ENCODE measurements around the gene TMEM129. TPM values are rescaled to one million over a fixed set of nuclear protein-coding genes. Genes with fewer than 3 reads are reported as not detected.

TMEM129 gene
- total and polyA plus RNA-seq, 2 experiments from 2014 or later: 16.4 to 64.4 TPM

DNA sequence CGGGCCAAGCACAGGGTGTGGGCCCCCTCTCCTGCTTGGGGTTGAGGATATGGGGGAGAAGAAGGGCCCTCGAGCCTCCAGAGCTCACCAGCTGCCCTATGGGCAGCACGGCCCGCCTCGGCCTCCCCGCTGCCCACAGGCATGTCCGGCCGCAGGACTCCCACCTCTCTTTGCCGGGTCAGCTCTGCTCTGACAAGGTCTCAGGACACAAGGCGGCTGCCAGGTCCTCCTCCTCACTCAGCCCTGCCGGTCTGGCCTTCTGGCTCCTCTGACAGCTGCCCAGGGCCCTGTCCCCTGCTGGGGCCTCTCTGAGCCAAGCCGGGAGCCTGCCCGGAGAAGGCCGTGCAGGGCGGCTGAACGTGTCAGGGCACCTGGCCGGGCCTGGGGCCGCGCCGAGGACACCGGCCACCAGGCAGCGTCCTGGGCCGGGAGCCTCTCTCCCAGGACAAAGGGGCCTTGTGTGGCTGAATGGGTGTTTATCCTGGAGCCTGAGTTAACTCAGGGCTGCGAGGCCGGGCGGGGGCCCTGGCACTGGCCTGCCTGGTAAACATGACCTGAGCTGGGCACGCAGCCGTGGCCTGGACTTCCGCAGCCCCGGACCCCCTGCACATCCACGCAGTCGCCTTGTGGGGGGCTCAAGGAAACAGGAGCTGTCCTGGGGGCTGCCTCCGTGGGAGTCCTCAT is 25.9 kb upstream of the TMEM129 start:
- H3K27ac ChIP-seq (ENCODE audit: low read depth): no peak overlapping the region
- peaks cover 5% of the 10 kb centered on the region; the same call in 1 of the 2 replicates for H3F3A ChIP-seq (replicated peaks; ENCODE audit: low read depth)
- ATAC-seq: no peak
- H3K4me3 ChIP-seq: no peak overlapping the region
- H3K27me3 ChIP-seq (ENCODE audit: insufficient read depth): no peaks in the 10 kb centered on the region
- Mint-ChIP-seq H3K27me3 (ENCODE audit: insufficient read depth, low read depth, poor library complexity) (peaks cover 13% of the 10 kb centered on the region), H3K27ac (no peak overlapping the region), H3K4me3 (no peak overlapping the region), H3K36me3 (ENCODE audit: low read depth) (peaks cover 30% of the 10 kb centered on the region), H3K4me1 (no peaks in the 10 kb centered on the region; the same call in 2 of the 3 replicates), H3K9me3 (no peaks in the 10 kb centered on the region; the same call in 2 of the 3 replicates)
- DNase-seq (ENCODE audit: low spot score): no peak
- no peaks in the 10 kb centered on the region for H3K4me1 ChIP-seq (ENCODE audit: insufficient read depth)
- no peak overlapping the region for H3K4me2 ChIP-seq
- no peaks in the 10 kb centered on the region; the same call in 1 of the 2 replicates for H4K20me1 ChIP-seq (replicated peaks; ENCODE audit: insufficient read depth)
- H3K79me2 ChIP-seq (replicated peaks; ENCODE audit: insufficient read depth): no peaks in the 10 kb centered on the region
- TF ChIP-seq EZH2 (IDR thresholded peaks at IDR 0.05; ENCODE audit: low read depth, unreplicated experiment) (no peak), JUNB (IDR thresholded peaks at IDR 0.05; ENCODE audit: unreplicated experiment) (no peak), ZNF331 (CRISPR knock-in tag; IDR thresholded peaks at IDR 0.05; ENCODE audit: low read depth) (no peak)
- H3K9me2 ChIP-seq (ENCODE audit: insufficient read depth): no peaks in the 10 kb centered on the region
- H3K36me3 ChIP-seq (ENCODE audit: insufficient read depth): peaks cover 9% of the 10 kb centered on the region; the same call in 1 of the 2 replicates
- no peak overlapping the region for H2AFZ ChIP-seq

DNA sequence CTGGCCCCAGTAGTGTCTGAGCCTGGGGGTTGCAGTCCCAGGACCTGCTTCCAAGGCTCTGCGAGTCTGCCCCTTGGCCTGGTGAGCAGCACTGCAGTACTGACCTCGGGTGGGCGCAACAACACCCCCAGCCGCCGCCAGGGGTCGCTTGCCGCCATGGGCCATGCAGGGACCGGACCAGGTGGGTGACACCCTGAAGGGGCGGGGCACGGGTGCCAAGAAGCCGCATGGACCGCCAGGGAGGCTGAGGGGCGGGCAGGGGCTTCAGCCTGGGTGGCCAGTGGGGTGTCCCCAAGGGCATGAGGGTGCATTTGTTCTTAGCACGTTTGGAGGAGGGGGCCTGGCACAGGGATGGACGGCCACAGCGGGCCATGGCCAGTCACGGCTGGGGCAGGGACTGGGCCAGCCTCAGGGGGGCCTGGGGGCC is 25.2 kb upstream of the TMEM129 start:
- peak; percentile 94 for DNase-seq (ENCODE audit: low spot score)
- H3K27me3 Mint-ChIP-seq (ENCODE audit: insufficient read depth, low read depth, poor library complexity): peaks cover 15% of the 10 kb centered on the region
- H2AFZ ChIP-seq: no peak overlapping the region

More for the DNA sequence above, 25.2 kb upstream of the TMEM129 start:
- Histone ChIP-seq H3K36me3 (ENCODE audit: insufficient read depth) (peaks cover 15% of the 10 kb centered on the region), H3K4me1 (ENCODE audit: insufficient read depth) (no peaks in the 10 kb centered on the region), H4K20me1 (replicated peaks; ENCODE audit: insufficient read depth) (no peaks in the 10 kb centered on the region; the same call in 1 of the 2 replicates), H3K79me2 (replicated peaks; ENCODE audit: insufficient read depth) (no peaks in the 10 kb centered on the region), H3K4me3 (no peak overlapping the region), H3F3A (replicated peaks; ENCODE audit: low read depth) (peaks cover 5% of the 10 kb centered on the region; the same call in 1 of the 2 replicates), H3K27ac (ENCODE audit: low read depth) (peak overlapping the region; percentile 32; the same call in 1 of the 2 replicates), H3K9me2 (ENCODE audit: insufficient read depth) (no peaks in the 10 kb centered on the region), H3K27me3 (ENCODE audit: insufficient read depth) (no peaks in the 10 kb centered on the region), H3K4me2 (no peak overlapping the region)
- Mint-ChIP-seq H3K36me3 (ENCODE audit: low read depth) (peaks cover 38% of the 10 kb centered on the region), H3K9me3 (no peaks in the 10 kb centered on the region; the same call in 2 of the 3 replicates), H3K4me1 (no peaks in the 10 kb centered on the region; the same call in 2 of the 3 replicates), H3K4me3 (no peak overlapping the region), H3K27ac (no peak overlapping the region)
- peak; percentile 79 for ATAC-seq
- TF ChIP-seq CREB1 (CRISPR knock-in tag; IDR thresholded peaks at IDR 0.05; ENCODE audit: low read depth): peak; percentile 48; the same call in 1 of the 2 replicates
- 0 out of 2 replicates have a peak, but pooled peaks have one; percentile 24 for TF ChIP-seq POLR2AphosphoS5 (IDR thresholded peaks at IDR 0.05; ENCODE audit: low read depth)
- no peak for TF ChIP-seq JUNB (IDR thresholded peaks at IDR 0.05; ENCODE audit: unreplicated experiment)
- no peak for TF ChIP-seq REST (IDR thresholded peaks at IDR 0.05; ENCODE audit: unreplicated experiment)
- TF ChIP-seq, protein P1, sequence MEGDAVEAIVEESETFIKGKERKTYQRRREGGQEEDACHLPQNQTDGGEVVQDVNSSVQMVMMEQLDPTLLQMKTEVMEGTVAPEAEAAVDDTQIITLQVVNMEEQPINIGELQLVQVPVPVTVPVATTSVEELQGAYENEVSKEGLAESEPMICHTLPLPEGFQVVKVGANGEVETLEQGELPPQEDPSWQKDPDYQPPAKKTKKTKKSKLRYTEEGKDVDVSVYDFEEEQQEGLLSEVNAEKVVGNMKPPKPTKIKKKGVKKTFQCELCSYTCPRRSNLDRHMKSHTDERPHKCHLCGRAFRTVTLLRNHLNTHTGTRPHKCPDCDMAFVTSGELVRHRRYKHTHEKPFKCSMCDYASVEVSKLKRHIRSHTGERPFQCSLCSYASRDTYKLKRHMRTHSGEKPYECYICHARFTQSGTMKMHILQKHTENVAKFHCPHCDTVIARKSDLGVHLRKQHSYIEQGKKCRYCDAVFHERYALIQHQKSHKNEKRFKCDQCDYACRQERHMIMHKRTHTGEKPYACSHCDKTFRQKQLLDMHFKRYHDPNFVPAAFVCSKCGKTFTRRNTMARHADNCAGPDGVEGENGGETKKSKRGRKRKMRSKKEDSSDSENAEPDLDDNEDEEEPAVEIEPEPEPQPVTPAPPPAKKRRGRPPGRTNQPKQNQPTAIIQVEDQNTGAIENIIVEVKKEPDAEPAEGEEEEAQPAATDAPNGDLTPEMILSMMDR (conservative IDR thresholded peaks at IDR 0.05; ENCODE audit: low read depth in 2 of 2): peak; percentile 85 to 99
- TF ChIP-seq ZNF114 (CRISPR knock-in tag; IDR thresholded peaks at IDR 0.05): no peak

Data from GM23338 (cell line).